ENCODE results near the gene YIF1A.
"Not testable (repeated sequence)": the region's sequence is repeated elsewhere in the genome, so short reads cannot be mapped to it uniquely, and the experiment has no call there.

YIF1A gene

DNA sequence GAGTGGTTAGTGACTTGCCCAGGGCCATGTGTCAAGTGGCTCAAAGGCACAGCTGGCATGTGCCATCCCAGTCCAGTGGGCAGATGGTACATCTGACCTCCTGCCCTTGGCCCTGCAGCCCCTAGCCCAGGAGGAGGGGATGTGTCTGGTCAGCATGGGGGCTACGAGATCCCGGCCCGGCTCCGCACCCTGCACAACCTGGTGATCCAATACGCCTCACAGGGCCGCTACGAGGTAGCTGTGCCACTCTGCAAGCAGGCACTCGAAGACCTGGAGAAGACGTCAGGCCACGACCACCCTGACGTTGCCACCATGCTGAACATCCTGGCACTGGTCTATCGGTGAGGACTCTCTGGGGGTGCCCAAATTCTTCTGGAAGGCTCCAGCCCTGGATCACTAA is 26.2 kb downstream of the YIF1A start:
- no peaks in the 10 kb centered on the region for H3K27me3 ChIP-seq (ENCODE audit: control insufficient read depth in 1 of 2, insufficient read depth in 2 of 2, low read length in 2 of 2)
- H3K36me3 ChIP-seq (ENCODE audit: insufficient read depth, low read length) = peaks cover 56% of the 10 kb centered on the region
- H3K9ac ChIP-seq (ENCODE audit: low read length) = no peak overlapping the region
- no peak overlapping the region for H3K4me3 ChIP-seq (ENCODE audit: low read depth in 1 of 2, low read length in 2 of 2)
- H3K9me3 ChIP-seq (ENCODE audit: low read length) = no peaks in the 10 kb centered on the region
- peaks cover 17% of the 10 kb centered on the region for H3K4me1 ChIP-seq (ENCODE audit: insufficient read depth, low read length)
- H3K27ac ChIP-seq (ENCODE audit: low read depth, low read length) = no peak overlapping the region

GRCh38 chr11:66262191-66262590 is 26.8 kb downstream of the YIF1A start:
- Histone ChIP-seq H3K27me3 (ENCODE audit: control insufficient read depth in 1 of 2, insufficient read depth in 2 of 2, low read length in 2 of 2) (no peaks in the 10 kb centered on the region), H3K27ac (ENCODE audit: low read depth, low read length) (no peak overlapping the region), H3K4me1 (ENCODE audit: insufficient read depth, low read length) (peaks cover 17% of the 10 kb centered on the region), H3K4me3 (ENCODE audit: low read depth in 1 of 2, low read length in 2 of 2) (no peak overlapping the region), H3K9ac (ENCODE audit: low read length) (no peak overlapping the region), H3K36me3 (ENCODE audit: insufficient read depth, low read length) (peaks cover 56% of the 10 kb centered on the region), H3K9me3 (ENCODE audit: low read length) (no peaks in the 10 kb centered on the region)

DNA sequence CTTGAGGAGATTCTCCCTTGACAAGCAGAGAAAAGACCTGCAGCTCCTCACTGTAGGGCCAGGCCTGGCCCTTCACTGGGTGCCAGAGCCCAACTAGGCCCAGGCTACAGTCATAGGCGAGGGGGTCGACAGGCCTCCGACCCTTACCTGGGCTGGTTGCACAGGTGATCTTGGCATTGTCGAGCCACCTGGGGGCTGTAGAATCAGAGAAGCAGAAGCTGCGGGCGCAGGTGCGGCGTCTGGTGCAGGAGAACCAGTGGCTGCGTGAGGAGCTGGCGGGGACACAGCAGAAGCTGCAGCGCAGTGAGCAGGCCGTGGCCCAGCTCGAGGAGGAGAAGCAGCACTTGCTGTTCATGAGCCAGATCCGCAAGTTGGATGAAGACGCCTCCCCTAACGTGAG is 27.4 kb downstream of the YIF1A start:
- Histone ChIP-seq H3K9me3 (ENCODE audit: low read length) (no peaks in the 10 kb centered on the region), H3K36me3 (ENCODE audit: insufficient read depth, low read length) (peaks cover 56% of the 10 kb centered on the region), H3K9ac (ENCODE audit: low read length) (no peak overlapping the region), H3K27ac (ENCODE audit: low read depth, low read length) (no peak overlapping the region), H3K4me1 (ENCODE audit: insufficient read depth, low read length) (peaks cover 14% of the 10 kb centered on the region), H3K4me3 (ENCODE audit: low read depth in 1 of 2, low read length in 2 of 2) (no peak overlapping the region), H3K27me3 (ENCODE audit: control insufficient read depth in 1 of 2, insufficient read depth in 2 of 2, low read length in 2 of 2) (no peaks in the 10 kb centered on the region)

GRCh38 chr11:66259956-66260355 is 29.0 kb downstream of the YIF1A start:
- Histone ChIP-seq H3K9me3 (ENCODE audit: low read length) (no peaks in the 10 kb centered on the region), H3K4me1 (ENCODE audit: insufficient read depth, low read length) (peaks cover 10% of the 10 kb centered on the region), H3K9ac (ENCODE audit: low read length) (no peak overlapping the region), H3K4me3 (ENCODE audit: low read depth in 1 of 2, low read length in 2 of 2) (no peak overlapping the region), H3K36me3 (ENCODE audit: insufficient read depth, low read length) (peaks cover 49% of the 10 kb centered on the region), H3K27me3 (ENCODE audit: control insufficient read depth in 1 of 2, insufficient read depth in 2 of 2, low read length in 2 of 2) (no peaks in the 10 kb centered on the region), H3K27ac (ENCODE audit: low read depth, low read length) (no peak overlapping the region)

GRCh38 chr11:66259225-66259624 is 29.7 kb downstream of the YIF1A start:
- Histone ChIP-seq H3K27ac (ENCODE audit: low read depth, low read length) (no peak overlapping the region), H3K27me3 (ENCODE audit: control insufficient read depth in 1 of 2, insufficient read depth in 2 of 2, low read length in 2 of 2) (no peaks in the 10 kb centered on the region), H3K9ac (ENCODE audit: low read length) (no peak overlapping the region), H3K36me3 (ENCODE audit: insufficient read depth, low read length) (peaks cover 42% of the 10 kb centered on the region), H3K4me3 (ENCODE audit: low read depth in 1 of 2, low read length in 2 of 2) (no peak overlapping the region), H3K9me3 (ENCODE audit: low read length) (no peaks in the 10 kb centered on the region), H3K4me1 (ENCODE audit: insufficient read depth, low read length) (peaks cover 10% of the 10 kb centered on the region)

- peaks cover 10% of the 10 kb centered on the region for H3K4me1 ChIP-seq (ENCODE audit: insufficient read depth, low read length)
- no peaks in the 10 kb centered on the region for H3K27me3 ChIP-seq (ENCODE audit: control insufficient read depth in 1 of 2, insufficient read depth in 2 of 2, low read length in 2 of 2)
- H3K9me3 ChIP-seq (ENCODE audit: low read length) = no peaks in the 10 kb centered on the region
- peak overlapping the region; percentile 86 for H3K27ac ChIP-seq (ENCODE audit: low read depth, low read length)
- H3K4me3 ChIP-seq (ENCODE audit: low read depth in 1 of 2, low read length in 2 of 2) = peak overlapping the region; percentile 91 to 92
- peaks cover 38% of the 10 kb centered on the region for H3K36me3 ChIP-seq (ENCODE audit: insufficient read depth, low read length)
- H3K9ac ChIP-seq (ENCODE audit: low read length) = peak overlapping the region; percentile 68
These were observed 30.5 kb downstream of the YIF1A start for GRCh38 chr11:66258473-66258893.

GRCh38 chr11:66253081-66253480 is 35.9 kb downstream of the YIF1A start:
- H3K36me3 ChIP-seq (ENCODE audit: insufficient read depth, low read length); H3K4me3 ChIP-seq (ENCODE audit: low read depth in 1 of 2, low read length in 2 of 2); H3K4me1 ChIP-seq (ENCODE audit: insufficient read depth, low read length); H3K9ac ChIP-seq (ENCODE audit: low read length); H3K27me3 ChIP-seq (ENCODE audit: control insufficient read depth in 1 of 2, insufficient read depth in 2 of 2, low read length in 2 of 2); H3K9me3 ChIP-seq (ENCODE audit: low read length); H3K27ac ChIP-seq (ENCODE audit: low read depth, low read length): not testable (repeated sequence)

GRCh38 chr11:66251809-66252208 is 37.1 kb downstream of the YIF1A start:
- H3K4me1 ChIP-seq (ENCODE audit: insufficient read depth, low read length) = peaks cover 6% of the 10 kb centered on the region
- H3K27ac ChIP-seq (ENCODE audit: low read depth, low read length) = no peak overlapping the region
- H3K4me3 ChIP-seq (ENCODE audit: low read depth in 1 of 2, low read length in 2 of 2) = no peak overlapping the region
- no peaks in the 10 kb centered on the region for H3K36me3 ChIP-seq (ENCODE audit: insufficient read depth, low read length)
- H3K9ac ChIP-seq (ENCODE audit: low read length) = no peak overlapping the region
- no peaks in the 10 kb centered on the region for H3K27me3 ChIP-seq (ENCODE audit: control insufficient read depth in 1 of 2, insufficient read depth in 2 of 2, low read length in 2 of 2)
- H3K9me3 ChIP-seq (ENCODE audit: low read length) = no peaks in the 10 kb centered on the region

- Histone ChIP-seq H3K9me3 (ENCODE audit: low read length) (no peaks in the 10 kb centered on the region), H3K27ac (ENCODE audit: low read depth, low read length) (no peak overlapping the region), H3K4me1 (ENCODE audit: insufficient read depth, low read length) (no peaks in the 10 kb centered on the region), H3K36me3 (ENCODE audit: insufficient read depth, low read length) (no peaks in the 10 kb centered on the region), H3K4me3 (ENCODE audit: low read depth in 1 of 2, low read length in 2 of 2) (no peak overlapping the region), H3K27me3 (ENCODE audit: control insufficient read depth in 1 of 2, insufficient read depth in 2 of 2, low read length in 2 of 2) (no peaks in the 10 kb centered on the region), H3K9ac (ENCODE audit: low read length) (no peak overlapping the region)
These were observed 40.0 kb downstream of the YIF1A start for GRCh38 chr11:66248903-66249302.

DNA sequence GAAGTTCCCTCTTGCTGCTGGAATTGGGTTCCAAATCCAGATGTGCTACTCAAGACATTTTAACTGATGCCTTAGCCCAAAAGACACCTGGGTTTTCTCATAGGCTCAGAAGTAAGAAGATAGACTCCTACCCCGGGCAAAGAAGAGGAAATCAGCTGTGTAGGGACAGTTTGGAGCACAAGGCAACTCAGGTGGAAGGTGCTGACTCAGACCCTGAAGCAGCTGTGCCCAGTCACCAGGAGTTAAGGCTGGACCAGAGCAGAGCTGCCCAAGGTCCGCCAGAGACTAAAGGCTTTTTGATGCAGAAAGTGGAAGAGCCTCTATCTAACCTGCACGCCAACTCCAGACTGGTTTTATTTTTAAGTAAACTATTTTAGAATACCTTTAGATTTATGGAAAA is 41.1 kb downstream of the YIF1A start:
- no peaks in the 10 kb centered on the region for H3K27me3 ChIP-seq (ENCODE audit: control insufficient read depth in 1 of 2, insufficient read depth in 2 of 2, low read length in 2 of 2)
- no peaks in the 10 kb centered on the region for H3K9me3 ChIP-seq (ENCODE audit: low read length)
- no peak overlapping the region for H3K9ac ChIP-seq (ENCODE audit: low read length)
- H3K27ac ChIP-seq (ENCODE audit: low read depth, low read length) = no peak overlapping the region
- no peaks in the 10 kb centered on the region for H3K36me3 ChIP-seq (ENCODE audit: insufficient read depth, low read length)
- no peak overlapping the region for H3K4me3 ChIP-seq (ENCODE audit: low read depth in 1 of 2, low read length in 2 of 2)
- H3K4me1 ChIP-seq (ENCODE audit: insufficient read depth, low read length) = no peaks in the 10 kb centered on the region

- Histone ChIP-seq H3K36me3 (ENCODE audit: insufficient read depth, low read length) (no peaks in the 10 kb centered on the region), H3K4me3 (ENCODE audit: low read depth in 1 of 2, low read length in 2 of 2) (no peak overlapping the region), H3K4me1 (ENCODE audit: insufficient read depth, low read length) (no peaks in the 10 kb centered on the region), H3K27ac (ENCODE audit: low read depth, low read length) (no peak overlapping the region), H3K9me3 (ENCODE audit: low read length) (no peaks in the 10 kb centered on the region), H3K27me3 (ENCODE audit: control insufficient read depth in 1 of 2, insufficient read depth in 2 of 2, low read length in 2 of 2) (no peaks in the 10 kb centered on the region), H3K9ac (ENCODE audit: low read length) (no peak overlapping the region)
These were observed 41.6 kb downstream of the YIF1A start for GRCh38 chr11:66247295-66247694.

GRCh38 chr11:66243782-66244535 is 45.0 kb downstream of the YIF1A start:
- Histone ChIP-seq H3K36me3 (ENCODE audit: insufficient read depth, low read length) (peaks cover 16% of the 10 kb centered on the region), H3K9ac (ENCODE audit: low read length) (no peak overlapping the region), H3K4me1 (ENCODE audit: insufficient read depth, low read length) (no peaks in the 10 kb centered on the region), H3K9me3 (ENCODE audit: low read length) (no peaks in the 10 kb centered on the region), H3K27ac (ENCODE audit: low read depth, low read length) (no peak overlapping the region), H3K27me3 (ENCODE audit: control insufficient read depth in 1 of 2, insufficient read depth in 2 of 2, low read length in 2 of 2) (no peaks in the 10 kb centered on the region), H3K4me3 (ENCODE audit: low read depth in 1 of 2, low read length in 2 of 2) (no peak overlapping the region)

All from muscle layer of colon (tissue), 2 donors.